HepG2 (cell line): Measurements from ENCODE around the gene PPIP5K2. TPM values are rescaled to one million over a fixed set of nuclear protein-coding genes. Genes with fewer than 3 reads are reported as not detected.

Source experiments
- ATAC-seq: fragments of 200-7000 bp; cut with Tn5 transposase; 3 replicates; pipeline ENCODE4 v1.9.1; 2020; ENCODE audit warnings: mild to moderate bottlenecking, moderate library complexity
- BruUV-seq: library from RNA; stranded (reverse); fragments of 400-500 nt; replicated peaks from 2 replicates; lab custom pipeline; 2021; lab: Mats Ljungman, UMichigan
- CTCF ChIA-PET: fragments of 300-600 bp; formaldehyde crosslinking; extraction: SDS; loops from one replicate; lab custom pipeline; 2021; ENCODE audit warnings: low total read pairs, inconsistent platforms, low intra/inter-chr PET ratio; lab: Yijun Ruan, JAX
- POLR2A ChIA-PET: fragments of 350-600 bp; sonication (Branson Sonifier 250); formaldehyde crosslinking; loops from one replicate; lab custom pipeline; 2020; ENCODE audit warnings: antibody characterized with exemption, inconsistent platforms; lab: Yijun Ruan, JAX
- DNase-seq: peaks from one replicate; pipeline ENCODE4 v3.0.0-alpha.2; 2015; ENCODE audit warnings: low spot score
- FAIRE-seq: peaks from 3 replicates; lab custom pipeline; 2011; peaks lifted over from hg19 to GRCh38; lab: Jason Lieb, UNC
- H2AFZ ChIP-seq: one replicate; pipeline ENCODE4 v1.6.1; 2011; ENCODE audit warnings: low read length, inconsistent platforms
- H3K27ac ChIP-seq: fragments of 300-600 bp; 3 replicates; pipeline ENCODE4 v1.8.0; 2011; ENCODE audit warnings: mixed run types, mild to moderate bottlenecking, mixed read lengths, low read length, inconsistent platforms; ENCODE audit not compliant: insufficient read depth; ENCODE audit errors: extremely low read length
- H3K27me3 ChIP-seq, 2 experiments: fragments of 200-600 bp in 1 of 2; 2 replicates in 1 of 2; 3 replicates in 1 of 2; pipeline versions ENCODE4 v1.6.0 to v1.8.0; 2011; ENCODE audit warnings: low read length in 2 of 2, mild to moderate bottlenecking in 2 of 2, moderate library complexity in 2 of 2, inconsistent platforms in 1 of 2; ENCODE audit not compliant: insufficient read depth in 2 of 2, control insufficient read depth in 1 of 2
- H3K36me3 ChIP-seq, 2 experiments: fragments of 200-600 bp in 1 of 2; replicated peaks in 1 of 2; 2 replicates in 1 of 2; 3 replicates in 1 of 2; pipeline versions ENCODE4 v1.5.1 to v1.8.0; 2011; ENCODE audit warnings: low read length in 2 of 2, inconsistent platforms in 1 of 2; ENCODE audit not compliant: insufficient read depth in 2 of 2, control insufficient read depth in 1 of 2
- H3K4me1 ChIP-seq: 2 replicates; pipeline ENCODE4 v1.5.1; 2012; ENCODE audit warnings: low read length, inconsistent platforms; ENCODE audit not compliant: insufficient read depth
- H3K4me2 ChIP-seq: 2 replicates; pipeline ENCODE4 v1.6.0; 2011; ENCODE audit warnings: low read depth, low read length, inconsistent platforms
- H3K4me3 ChIP-seq, 3 experiments: fragments of 200-600 bp in 1 of 3; sonication (generic), shearing (Covaris generic) in 1 of 3; replicated peaks in 1 of 3; 2 replicates each; pipeline ENCODE4 v1.5.1; 2011 to 2016; ENCODE audit warnings: low read length in 3 of 3, inconsistent platforms in 2 of 3, low read depth in 2 of 3, mild to moderate bottlenecking in 2 of 3, control low read depth in 1 of 3, mixed read lengths in 1 of 3; ENCODE audit not compliant: insufficient read depth in 1 of 3
- H3K79me2 ChIP-seq: one replicate; pipeline ENCODE4 v1.6.1; 2011; ENCODE audit warnings: low read length, inconsistent platforms; ENCODE audit not compliant: insufficient read depth
- H3K9ac ChIP-seq: 2 replicates; pipeline ENCODE4 v1.6.0; 2011; ENCODE audit warnings: mild to moderate bottlenecking, low read depth, low read length, inconsistent platforms; ENCODE audit not compliant: insufficient read depth
- H3K9me3 ChIP-seq: 2 replicates; pipeline ENCODE4 v1.5.1; 2012; ENCODE audit warnings: mild to moderate bottlenecking, low read length
- H4K20me1 ChIP-seq: 2 replicates; pipeline ENCODE4 v1.6.0; 2011; ENCODE audit warnings: inconsistent platforms, mild to moderate bottlenecking, low read length, moderate library complexity; ENCODE audit not compliant: insufficient read depth
- BORCS8-MEF2B ChIP-seq: sonication (generic); formaldehyde crosslinking; IDR thresholded peaks from 2 replicates; pipeline ENCODE4 v1.8.0; 2022; ENCODE audit warnings: mild to moderate bottlenecking, missing genetic modification reagents
- FLYWCH1 ChIP-seq: sonication (generic); formaldehyde crosslinking; IDR thresholded peaks from 2 replicates; pipeline ENCODE4 v1.8.1; 2023; ENCODE audit warnings: mild to moderate bottlenecking, missing genetic modification reagents
- FOXA3 ChIP-seq: IDR thresholded peaks from 2 replicates; pipeline ENCODE4 v1.6.1; 2016; ENCODE audit warnings: missing genetic modification reagents, missing compliant biosample characterization
- MBD4 ChIP-seq: IDR thresholded peaks from 2 replicates; pipeline ENCODE4 v1.6.1; 2012; ENCODE audit warnings: low read length, inconsistent platforms, borderline replicate concordance
- PHF5A ChIP-seq: IDR thresholded peaks from one replicate; pipeline ENCODE4 v1.6.1; 2018; ENCODE audit warnings: low read depth, missing genetic modification reagents; ENCODE audit not compliant: unreplicated experiment
- POGZ ChIP-seq: sonication (generic); formaldehyde crosslinking; IDR thresholded peaks from 2 replicates; pipeline ENCODE4 v1.4.0; 2020; ENCODE audit warnings: mild to moderate bottlenecking, missing genetic modification reagents
- ZBTB40 ChIP-seq, 2 experiments: fragments of 450-650 bp in 1 of 2; sonication (generic) in 1 of 2; formaldehyde crosslinking in 1 of 2; IDR thresholded peaks; 2 replicates each; pipeline versions ENCODE4 v1.6.1 to v1.8.0; 2016 to 2022; ENCODE audit warnings: antibody characterized with exemption in 1 of 2, mild to moderate bottlenecking in 1 of 2, missing genetic modification reagents in 1 of 2
- ZNF34 ChIP-seq: sonication (generic); formaldehyde crosslinking; IDR thresholded peaks from 2 replicates; pipeline ENCODE4 v1.4.0; 2020; ENCODE audit warnings: mild to moderate bottlenecking, missing genetic modification reagents, borderline replicate concordance
- ZNF446 ChIP-seq: sonication (generic); formaldehyde crosslinking; IDR thresholded peaks from 2 replicates; pipeline ENCODE4 v1.5.0; 2020; ENCODE audit warnings: mild to moderate bottlenecking, missing genetic modification reagents
- ZNF501 ChIP-seq: sonication (generic); formaldehyde crosslinking; IDR thresholded peaks from 2 replicates; pipeline ENCODE4 v1.5.1; 2020; ENCODE audit warnings: mild to moderate bottlenecking, moderate library complexity, missing genetic modification reagents
- ZSCAN21 ChIP-seq: sonication (generic); formaldehyde crosslinking; IDR thresholded peaks from 2 replicates; pipeline ENCODE4 v1.8.0; 2022; ENCODE audit warnings: mild to moderate bottlenecking, missing genetic modification reagents, moderate library complexity, borderline replicate concordance
- ZSCAN9 ChIP-seq: IDR thresholded peaks from 2 replicates; pipeline ENCODE4 v1.6.1; 2016; ENCODE audit warnings: borderline replicate concordance
- in situ Hi-C: cut with HindIII; loops from 2 replicates; pipeline ENCODE4 v1.10.0; 2017; ENCODE audit warnings: low pct_unique_long_range_greater_than_20kb; ENCODE audit not compliant: extremely low pct_ligation_motif_present
- intact Hi-C: fragments of 100-400 bp; cut with micrococcal nuclease; formaldehyde crosslinking; loops from one replicate; pipeline ENCODE4 v1.10.0; 2022; ENCODE audit not compliant: unreplicated experiment
- polyA plus RNA-seq, 8 experiments: library from polyadenylated mRNA; depleted of rRNA in 3 of 8; stranded (reverse) in 7 of 8; unstranded in 1 of 8; fragments of >200 nt; fragmentation: Illumina TruSeq in 4 of 8; extraction: Trizol in 4 of 8; gene quantifications; 2 replicates each; pipeline versions ENCODE4 v1.2.1 to v1.2.3, GENCODE V29; 2011 to 2016; ENCODE audit warnings: low read depth in 4 of 8, missing spikeins in 1 of 8, mixed read lengths in 1 of 8; ENCODE audit not compliant: insufficient read depth in 1 of 8
- total RNA-seq, 5 experiments: library from RNA; depleted of rRNA; stranded (reverse); fragments of >200 nt; fragmentation: Illumina TruSeq; extraction: Trizol; gene quantifications; 2 replicates each; pipeline ENCODE4 v1.2.3, GENCODE V29; 2016; ENCODE audit warnings: low read depth in 1 of 5

The PPIP5K2 gene
- total and polyA plus RNA-seq, 2 of the 13 experiments (the other 11 are each of a cell fraction or from before 2014, with no cell fraction given) = 19.7 to 45.6 TPM

GRCh38 chr5:103216697-103217096 is 96.6 kb downstream of the PPIP5K2 start (continued):
- TF ChIP-seq ZBTB40 (IDR thresholded peaks at IDR 0.05) = no peak
- TF ChIP-seq ZBTB40 (CRISPR knock-in tag; IDR thresholded peaks at IDR 0.05) = no peak
- no peak for TF ChIP-seq FLYWCH1 (CRISPR knock-in tag)

GRCh38 chr5:103217101-103217500 is 97.0 kb downstream of the PPIP5K2 start:
- Histone ChIP-seq H3K27ac (no peak overlapping the region), H3K27me3 (no peaks in the 10 kb centered on the region; a peak in 1 of 5 replicates), H3K36me3 (no peaks in the 10 kb centered on the region), H3K9ac (no peak overlapping the region), H2AFZ (no peak overlapping the region), H3K4me1 (peaks cover 6% of the 10 kb centered on the region; the same call in 1 of the 2 replicates), H3K4me3 (no peak overlapping the region), H3K9me3 (no peaks in the 10 kb centered on the region), H4K20me1 (no peaks in the 10 kb centered on the region), H3K79me2 (no peaks in the 10 kb centered on the region), H3K4me2 (no peak overlapping the region)
- no peak for DNase-seq
- no TSS peak for BruUV-seq
- POLR2A ChIA-PET = no interaction called here
- FAIRE-seq = no peak
- in situ Hi-C loops (no loop called here), intact Hi-C loops (no loop called here)
- CTCF ChIA-PET = no interaction called here
- ATAC-seq = no peak
- TF ChIP-seq BORCS8-MEF2B (CRISPR knock-in tag) (no peak), PHF5A (CRISPR knock-in tag) (no peak), ZNF501 (no peak), ZSCAN9 (no peak), ZSCAN21 (no peak), FOXA3 (no peak), POGZ (CRISPR knock-in tag) (no peak), MBD4 (no peak), ZNF34 (CRISPR knock-in tag) (no peak), ZNF446 (CRISPR knock-in tag) (no peak)
